Activated T-cell treated with anti-CD3 and anti-CD28 coated beads, Interleukin-2, amount 50 U/mL, for 24 hours (primary cell): Measurements from ENCODE around the gene ADAM21.
"Not testable (repeated sequence)": the region's sequence is repeated elsewhere in the genome, so short reads cannot be mapped to it uniquely, and the experiment has no call there.

ENCODE experiments used
- DNase-seq: peaks from one replicate; pipeline ENCODE4 v3.0.0-alpha.2; 2020
- H3K27ac Mint-ChIP-seq: 2 replicates; pipeline ENCODE4 v1.8.0; 2020; ENCODE audit warnings: mild to moderate bottlenecking, mixed read lengths
- H3K27me3 Mint-ChIP-seq: 2 replicates; pipeline ENCODE4 v1.8.0; 2020; ENCODE audit warnings: mixed read lengths
- H3K36me3 Mint-ChIP-seq: 2 replicates; pipeline ENCODE4 v1.8.0; 2020; ENCODE audit warnings: low read depth, mixed read lengths
- H3K4me1 Mint-ChIP-seq: 2 replicates; pipeline ENCODE4 v1.8.0; 2020; ENCODE audit warnings: low read depth, mixed read lengths
- H3K4me3 Mint-ChIP-seq: 2 replicates; pipeline ENCODE4 v1.8.0; 2020; ENCODE audit warnings: mild to moderate bottlenecking, moderate library complexity, mixed read lengths
- H3K9me3 Mint-ChIP-seq: 2 replicates; pipeline ENCODE4 v1.8.0; 2020; ENCODE audit warnings: mixed read lengths

The ADAM21 gene

GRCh38 chr14:70451874-70452273, at the start of gene ADAM21:
Gene ADAM21 (plus strand): TSS chr14:70452174. CDS start chr14:70457500, 5,326 bp downstream.
- H3K27me3 Mint-ChIP-seq = no peaks in the 10 kb centered on the region

DNA sequence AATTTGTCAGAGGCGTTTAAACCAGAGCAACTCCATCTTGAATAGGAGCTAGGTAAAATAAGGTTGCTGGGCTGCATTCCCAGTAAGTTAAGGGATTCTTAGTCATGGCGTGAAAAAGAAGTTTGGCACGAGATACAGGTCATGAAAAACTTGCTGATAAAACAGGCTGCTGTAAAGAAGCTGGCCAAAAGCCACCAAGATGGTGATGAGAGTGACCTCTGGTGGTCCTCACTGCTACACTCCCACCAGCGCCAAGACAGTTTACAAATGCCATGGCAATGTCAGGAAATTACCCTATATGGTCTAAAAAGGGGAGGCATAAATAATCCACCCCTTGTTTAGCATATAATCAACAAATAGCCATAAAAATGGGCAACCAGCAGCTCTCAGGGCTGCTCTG, 48.6 kb upstream of the ADAM21 start:
- not testable (repeated sequence) for H3K9me3 Mint-ChIP-seq, H3K27ac Mint-ChIP-seq, DNase-seq

More at GRCh38 chr14:70451874-70452273, at the start of gene ADAM21:
- DNase-seq = no peak
- no peaks in the 10 kb centered on the region for H3K4me1 Mint-ChIP-seq
- H3K36me3 Mint-ChIP-seq = no peaks in the 10 kb centered on the region
- no peaks in the 10 kb centered on the region for H3K9me3 Mint-ChIP-seq
- H3K4me3 Mint-ChIP-seq = no peak within 1 kb of the TSS
- no peak within 1 kb of the TSS for H3K27ac Mint-ChIP-seq

GRCh38 chr14:70406216-70406615, 45.8 kb upstream of the ADAM21 start:
- H3K36me3 Mint-ChIP-seq = peaks cover 15% of the 10 kb centered on the region
- peaks cover 24% of the 10 kb centered on the region for H3K4me1 Mint-ChIP-seq
- not testable (repeated sequence) for H3K27me3 Mint-ChIP-seq, H3K27ac Mint-ChIP-seq, DNase-seq, H3K4me3 Mint-ChIP-seq, H3K9me3 Mint-ChIP-seq

More for the DNA sequence above, 48.6 kb upstream of the ADAM21 start:
- Mint-ChIP-seq H3K4me1 (peaks cover 19% of the 10 kb centered on the region), H3K36me3 (peaks cover 17% of the 10 kb centered on the region)
- not testable (repeated sequence) for H3K27me3 Mint-ChIP-seq, H3K4me3 Mint-ChIP-seq

DNA sequence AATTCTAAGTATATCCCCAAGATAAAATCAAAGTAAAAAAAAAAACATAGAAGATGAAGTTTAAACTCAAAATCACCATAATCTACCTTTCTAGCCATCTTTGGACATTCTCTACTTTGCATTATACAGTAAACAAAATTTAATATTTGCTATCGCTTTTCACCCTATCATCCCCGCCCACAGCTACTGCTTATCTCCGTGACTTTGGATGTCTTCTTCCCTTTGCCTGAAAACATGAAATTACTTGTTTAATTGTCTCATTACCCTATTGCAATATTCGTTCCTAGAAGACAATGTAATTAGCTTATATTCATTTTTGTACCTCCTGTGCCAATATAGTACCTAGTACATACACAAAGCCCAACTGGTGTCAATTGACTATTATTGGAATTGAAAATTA, 44.4 kb upstream of the ADAM21 start:
- H3K27me3 Mint-ChIP-seq = no peaks in the 10 kb centered on the region
- no peaks in the 10 kb centered on the region for H3K9me3 Mint-ChIP-seq
- peaks cover 12% of the 10 kb centered on the region for H3K36me3 Mint-ChIP-seq
- no peak overlapping the region for H3K27ac Mint-ChIP-seq
- peaks cover 34% of the 10 kb centered on the region for H3K4me1 Mint-ChIP-seq
- H3K4me3 Mint-ChIP-seq = no peak overlapping the region
- no peak for DNase-seq

GRCh38 chr14:70415788-70416187, 36.2 kb upstream of the ADAM21 start:
- H3K27me3 Mint-ChIP-seq = no peaks in the 10 kb centered on the region
- peak overlapping the region; percentile 39 for H3K27ac Mint-ChIP-seq
- DNase-seq = no peak
- H3K4me3 Mint-ChIP-seq = peak overlapping the region; percentile 81
- H3K9me3 Mint-ChIP-seq = no peaks in the 10 kb centered on the region
- peaks cover 42% of the 10 kb centered on the region for H3K4me1 Mint-ChIP-seq
- H3K36me3 Mint-ChIP-seq = peaks cover 10% of the 10 kb centered on the region

DNA sequence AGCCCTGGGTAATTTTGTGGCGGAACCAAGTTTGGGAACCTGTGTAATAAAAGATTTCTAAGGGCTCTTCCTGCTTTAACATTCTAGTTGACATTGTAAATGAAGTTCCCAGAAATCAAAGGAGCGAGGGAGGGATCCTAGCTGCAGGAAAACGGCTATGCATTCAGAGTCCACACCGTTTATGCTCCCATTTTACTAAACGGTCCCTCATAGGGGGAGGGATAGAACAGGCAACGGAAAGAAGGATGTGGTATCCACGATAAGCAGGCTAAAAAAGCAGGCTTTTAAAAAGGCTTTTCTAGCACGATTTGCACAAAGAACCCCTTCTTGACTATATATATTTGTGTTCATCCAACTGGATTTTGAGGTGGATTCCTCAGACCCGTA, 35.6 kb upstream of the ADAM21 start:
- peaks cover 10% of the 10 kb centered on the region for H3K36me3 Mint-ChIP-seq
- peak overlapping the region; percentile 81 for H3K4me3 Mint-ChIP-seq
- no peaks in the 10 kb centered on the region for H3K27me3 Mint-ChIP-seq
- peaks cover 40% of the 10 kb centered on the region for H3K4me1 Mint-ChIP-seq
- peak overlapping the region; percentile 79 for H3K27ac Mint-ChIP-seq
- no peak for DNase-seq
- H3K9me3 Mint-ChIP-seq = no peaks in the 10 kb centered on the region

- Mint-ChIP-seq H3K27me3 (no peaks in the 10 kb centered on the region), H3K4me1 (peaks cover 35% of the 10 kb centered on the region), H3K36me3 (peaks cover 8% of the 10 kb centered on the region), H3K9me3 (no peaks in the 10 kb centered on the region), H3K4me3 (peak within 1 kb of the TSS; percentile 81), H3K27ac (peak within 1 kb of the TSS; percentile 79)
- peak; percentile 72 for DNase-seq
These were observed 35.1 kb upstream of the ADAM21 start, which contains the start of gene SYNJ2BP for GRCh38 chr14:70416725-70417349. Gene SYNJ2BP (minus strand): TSS chr14:70417090. CDS start chr14:70416963, 127 bp downstream.

DNA sequence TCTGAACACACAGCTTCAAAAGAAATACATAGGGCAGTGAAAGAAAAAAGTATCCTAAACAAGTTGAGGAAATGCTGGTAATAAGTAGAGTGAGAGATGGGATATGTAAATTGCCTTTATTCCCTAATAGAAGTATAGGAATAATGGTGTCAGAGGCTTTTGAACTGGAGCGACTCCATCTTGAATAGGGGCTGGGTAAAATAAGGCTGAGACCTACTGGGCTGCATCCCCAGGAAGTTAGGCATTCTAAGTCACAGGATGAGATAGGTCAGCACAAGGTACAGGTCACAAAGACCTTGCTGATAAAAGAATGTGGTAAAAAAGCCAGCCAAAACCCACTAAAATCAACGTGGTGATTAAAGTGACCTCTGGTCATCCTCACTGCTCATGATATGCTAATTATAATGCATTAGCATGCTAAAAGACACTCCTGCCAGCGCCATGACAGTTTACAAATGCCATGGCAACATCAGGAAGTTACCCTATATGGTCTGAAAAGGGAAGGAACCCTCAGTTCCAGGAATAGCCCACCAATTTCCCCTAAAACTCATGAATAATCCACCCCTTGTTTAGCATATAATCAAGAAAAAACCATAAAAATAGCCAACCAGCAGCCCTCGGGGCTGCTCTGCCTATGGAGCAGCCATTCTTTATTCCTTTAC, 32.6 kb upstream of the ADAM21 start:
- H3K27ac Mint-ChIP-seq, H3K4me3 Mint-ChIP-seq, DNase-seq, H3K27me3 Mint-ChIP-seq, H3K36me3 Mint-ChIP-seq, H3K9me3 Mint-ChIP-seq: not testable (repeated sequence)
- H3K4me1 Mint-ChIP-seq = peaks cover 22% of the 10 kb centered on the region

- Mint-ChIP-seq H3K27ac (no peak overlapping the region), H3K27me3 (no peaks in the 10 kb centered on the region), H3K4me3 (no peak overlapping the region), H3K9me3 (no peaks in the 10 kb centered on the region), H3K4me1 (no peaks in the 10 kb centered on the region), H3K36me3 (no peaks in the 10 kb centered on the region)
- DNase-seq = no peak
These were observed 29.4 kb upstream of the ADAM21 start for GRCh38 chr14:70422538-70422937.

GRCh38 chr14:70425354-70425753, 26.6 kb upstream of the ADAM21 start:
- no peak overlapping the region for H3K4me3 Mint-ChIP-seq
- H3K4me1 Mint-ChIP-seq = no peaks in the 10 kb centered on the region
- H3K27me3 Mint-ChIP-seq = no peaks in the 10 kb centered on the region
- no peak for DNase-seq
- no peaks in the 10 kb centered on the region for H3K36me3 Mint-ChIP-seq
- peaks cover 4% of the 10 kb centered on the region for H3K9me3 Mint-ChIP-seq
- H3K27ac Mint-ChIP-seq = no peak overlapping the region

DNA sequence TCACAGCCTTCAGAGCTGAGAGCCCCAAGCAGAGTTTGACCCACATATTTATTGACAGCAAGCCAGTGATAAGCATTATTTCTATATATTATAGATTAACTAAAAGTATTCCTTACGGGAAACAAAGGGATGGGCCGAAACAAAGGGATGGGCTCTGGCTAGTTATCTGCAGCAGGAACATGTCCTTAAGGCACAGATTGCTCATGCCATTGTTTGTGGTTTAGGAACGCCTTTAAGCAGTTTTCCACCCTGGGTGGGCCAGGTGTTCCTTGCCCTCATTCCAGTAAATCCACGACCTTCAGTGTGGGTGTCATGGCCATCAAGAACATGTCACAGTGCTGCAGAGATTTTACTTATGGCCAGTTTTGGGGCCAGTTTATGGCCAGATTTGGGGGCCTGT, 25.4 kb upstream of the ADAM21 start:
- H3K4me1 Mint-ChIP-seq, H3K27me3 Mint-ChIP-seq, H3K27ac Mint-ChIP-seq, H3K36me3 Mint-ChIP-seq, H3K4me3 Mint-ChIP-seq, DNase-seq: not testable (repeated sequence)
- peaks cover 14% of the 10 kb centered on the region for H3K9me3 Mint-ChIP-seq

DNA sequence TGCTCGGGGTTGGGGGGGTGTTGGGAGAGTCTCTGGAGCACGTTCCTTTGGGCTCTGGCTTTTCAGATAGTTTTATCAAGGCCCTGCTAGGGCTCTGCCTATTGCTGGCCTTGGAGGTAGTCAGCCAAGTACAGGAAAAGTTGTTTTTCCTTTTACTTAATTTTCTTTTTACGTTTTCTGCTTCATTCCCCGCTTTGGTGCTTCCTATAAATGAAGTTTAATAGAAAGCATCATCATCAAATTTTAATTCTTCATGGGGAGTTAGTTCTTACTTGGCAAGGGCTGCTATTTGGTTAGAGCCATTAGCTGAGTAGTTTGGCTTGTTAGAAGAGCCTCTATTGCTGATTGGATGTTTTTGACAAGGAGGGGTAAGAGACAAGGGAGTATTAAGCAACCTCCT, 15.1 kb upstream of the ADAM21 start:
- H3K9me3 Mint-ChIP-seq = peaks cover 51% of the 10 kb centered on the region
- H3K27me3 Mint-ChIP-seq = peaks cover 29% of the 10 kb centered on the region
- H3K36me3 Mint-ChIP-seq = no peaks in the 10 kb centered on the region
- H3K4me1 Mint-ChIP-seq = no peaks in the 10 kb centered on the region
- H3K27ac Mint-ChIP-seq = no peak overlapping the region
- DNase-seq = no peak
- no peak overlapping the region for H3K4me3 Mint-ChIP-seq

GRCh38 chr14:70441641-70442040, 10.3 kb upstream of the ADAM21 start:
- Mint-ChIP-seq H3K36me3 (peaks cover 10% of the 10 kb centered on the region), H3K4me1 (no peaks in the 10 kb centered on the region), H3K9me3 (peaks cover 43% of the 10 kb centered on the region), H3K27me3 (peaks cover 7% of the 10 kb centered on the region), H3K4me3 (no peak overlapping the region), H3K27ac (no peak overlapping the region)
- DNase-seq = no peak

DNA sequence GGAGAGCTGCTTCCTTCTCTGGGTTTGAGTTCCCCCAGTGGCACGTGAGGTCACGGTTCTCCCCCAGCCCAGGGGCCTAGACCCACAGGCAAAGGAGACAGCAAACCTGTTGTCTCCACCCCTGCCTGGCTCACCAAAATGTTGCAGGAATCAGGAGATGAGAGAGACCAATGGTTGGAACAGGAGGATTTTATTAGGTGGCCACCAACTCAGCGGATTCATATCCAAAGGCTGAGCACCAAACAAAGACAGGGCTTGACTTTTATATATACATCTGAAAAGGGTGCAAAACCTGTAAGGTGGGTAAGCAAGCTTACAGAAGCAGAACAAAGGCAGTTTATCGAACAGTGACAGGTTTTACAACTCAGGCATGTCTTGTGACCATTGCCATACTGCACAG, 9.2 kb upstream of the ADAM21 start:
- DNase-seq = no peak
- H3K4me1 Mint-ChIP-seq = no peaks in the 10 kb centered on the region
- no peak overlapping the region for H3K4me3 Mint-ChIP-seq
- no peak overlapping the region for H3K27ac Mint-ChIP-seq
- peaks cover 10% of the 10 kb centered on the region for H3K36me3 Mint-ChIP-seq
- H3K9me3 Mint-ChIP-seq = peaks cover 32% of the 10 kb centered on the region
- peaks cover 4% of the 10 kb centered on the region for H3K27me3 Mint-ChIP-seq

DNA sequence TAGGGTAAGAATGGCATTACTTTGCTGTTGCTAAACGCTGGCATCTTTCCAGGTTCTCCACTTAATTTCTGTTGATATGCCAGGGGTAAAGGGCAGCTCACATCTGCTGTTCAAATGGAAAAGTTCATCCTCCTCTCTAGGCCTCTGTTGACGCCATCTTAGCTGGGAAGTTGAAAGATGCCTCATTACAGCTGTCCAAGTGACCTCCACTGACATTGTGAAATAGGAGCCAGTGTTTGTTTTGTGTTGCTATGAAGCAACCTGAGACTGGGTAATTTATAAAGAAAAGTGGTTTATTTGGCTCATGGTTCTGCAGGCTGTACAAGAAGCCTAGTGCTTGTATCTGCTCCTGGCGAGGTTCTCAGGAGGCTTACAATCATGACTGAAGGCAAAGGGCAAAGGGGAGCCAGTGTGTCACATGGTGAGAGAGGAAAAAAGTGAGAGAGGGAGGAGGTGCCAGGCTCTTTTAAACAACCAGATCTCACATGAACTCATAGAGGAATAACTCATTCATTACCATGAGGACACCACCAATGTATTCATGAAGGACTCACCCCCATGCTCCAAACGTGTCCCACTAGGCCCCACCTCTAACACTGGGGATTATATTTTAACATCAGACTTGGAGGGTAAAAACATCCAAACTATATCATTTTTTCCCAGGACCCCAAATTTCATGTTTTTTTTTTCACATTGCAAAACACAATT, 3.2 kb upstream of the ADAM21 start:
- Mint-ChIP-seq H3K4me1 (no peaks in the 10 kb centered on the region), H3K27me3 (no peaks in the 10 kb centered on the region), H3K4me3 (no peak overlapping the region), H3K9me3 (peaks cover 11% of the 10 kb centered on the region), H3K27ac (no peak overlapping the region), H3K36me3 (peaks cover 8% of the 10 kb centered on the region)
- no peak for DNase-seq
